Thyroid gland (tissue), 4 donors: ENCODE measurements around the gene INSIG2. TPM values are rescaled to one million over a fixed set of nuclear protein-coding genes. Genes with fewer than 3 reads are reported as not detected.
"Not testable (repeated sequence)": the region's sequence is repeated elsewhere in the genome, so short reads cannot be mapped to it uniquely, and the experiment has no call there.

Source experiments
- DNase-seq, 2 donors: peaks; one replicate each; pipeline ENCODE4 v3.0.0-alpha.2; 2019
- H3K27ac ChIP-seq, 3 donors: fragments of 200-600 bp; sonication (generic); 1 replicate in 2 of 3; 2 replicates in 1 of 3; pipeline ENCODE4 v1.5.1; 2016 to 2019; ENCODE audit warnings: mild to moderate bottlenecking in 1 of 3, moderate library complexity in 1 of 3
- H3K27me3 ChIP-seq: fragments of 200-600 bp; sonication (generic); one replicate; pipeline ENCODE4 v1.5.1; 2019
- H3K36me3 ChIP-seq, 2 donors: fragments of 200-600 bp; sonication (generic); one replicate each; pipeline ENCODE4 v1.5.1; 2016 to 2019
- H3K4me1 ChIP-seq, 2 donors: fragments of 200-600 bp; sonication (generic); one replicate each; pipeline ENCODE4 v1.5.1; 2017 to 2019
- H3K4me3 ChIP-seq, 3 donors: fragments of 200-600 bp; sonication (generic); replicated peaks in 1 of 3; 1 replicate in 2 of 3; 2 replicates in 1 of 3; pipeline ENCODE4 v1.5.1; 2016; ENCODE audit warnings: mild to moderate bottlenecking in 1 of 3
- H3K9me3 ChIP-seq: fragments of 200-600 bp; sonication (generic); one replicate; pipeline ENCODE4 v1.5.1; 2017
- CTCF ChIP-seq, 6 experiments: fragments of 200-600 bp in 3 of 6; fragments of 450-650 bp in 3 of 6; sonication (generic) in 3 of 6; IDR thresholded peaks; one replicate each; pipeline ENCODE4 v1.5.1; 2016 to 2019; ENCODE audit warnings: antibody characterized with exemption in 6 of 6, mild to moderate bottlenecking in 2 of 6, inconsistent platforms in 1 of 6, moderate library complexity in 1 of 6
- POLR2A ChIP-seq, 2 donors: fragments of 450-650 bp; IDR thresholded peaks; one replicate each; pipeline ENCODE4 v1.6.1; 2017; ENCODE audit warnings: antibody characterized with exemption in 2 of 2, mild to moderate bottlenecking in 2 of 2, moderate library complexity in 1 of 2
- WGBS, 2 donors: methylation state at CpG; one replicate each; pipeline ENCODE4 v1.1.5; 2017; 5-methylcytosine and 5-hydroxymethylcytosine counted together
- intact Hi-C: fragments of 100-400 bp; cut with DNase I; formaldehyde crosslinking; loops from one replicate; pipeline ENCODE4 v1.15.1; 2023
- total RNA-seq, 4 donors: library from RNA; depleted of rRNA; stranded (reverse); fragments of >200 nt; gene quantifications; one replicate each; pipeline ENCODE4 v1.2.3, GENCODE V29; 2016

INSIG2 gene
- total RNA-seq, 4 donors from 2014 or later: 14.3 to 22.8 (median 17.0) TPM

- no peak for TF ChIP-seq POLR2A (IDR thresholded peaks at IDR 0.05)
- no peak for TF ChIP-seq CTCF (IDR thresholded peaks at IDR 0.05)
- WGBS, 2 donors: 86 to 89% methylated on average over 2 of the region's 2 CpGs
- no peaks in the 10 kb centered on the region for H3K27me3 ChIP-seq
- intact Hi-C loops: no loop called here
- no peak overlapping the region for H3K4me3 ChIP-seq
- no peak overlapping the region for H3K27ac ChIP-seq
- H3K36me3 ChIP-seq: no peaks in the 10 kb centered on the region
- no peak for DNase-seq
- H3K9me3 ChIP-seq: no peaks in the 10 kb centered on the region
- H3K4me1 ChIP-seq: peaks cover 7 to 8% of the 10 kb centered on the region in 2 donors
These were observed 2.8 kb downstream of the INSIG2 start for GRCh38 chr2:118091140-118091478.

GRCh38 chr2:118091631-118092030, 3.4 kb downstream of the INSIG2 start:
- H3K4me1 ChIP-seq: peaks cover 7 to 8% of the 10 kb centered on the region in 2 donors
- intact Hi-C loops: no loop called here
- H3K27ac ChIP-seq: no peak overlapping the region
- 66 to 67% methylated on average over 1 of the region's 1 CpG for WGBS, 2 donors
- no peak for DNase-seq
- H3K4me3 ChIP-seq: no peak overlapping the region
- no peaks in the 10 kb centered on the region for H3K36me3 ChIP-seq
- TF ChIP-seq CTCF (IDR thresholded peaks at IDR 0.05) (no peak), POLR2A (IDR thresholded peaks at IDR 0.05) (no peak)
- H3K27me3 ChIP-seq: no peaks in the 10 kb centered on the region
- no peaks in the 10 kb centered on the region for H3K9me3 ChIP-seq

- H3K4me3 ChIP-seq, H3K36me3 ChIP-seq, H3K27ac ChIP-seq, intact Hi-C loops, H3K27me3 ChIP-seq, H3K4me1 ChIP-seq, H3K9me3 ChIP-seq, DNase-seq: not testable (repeated sequence)
These were observed 5.8 kb downstream of the INSIG2 start for GRCh38 chr2:118094102-118094501.

- no peak overlapping the region for H3K4me3 ChIP-seq
- H3K27me3 ChIP-seq: no peaks in the 10 kb centered on the region
- TF ChIP-seq CTCF (IDR thresholded peaks at IDR 0.05) (no peak), POLR2A (IDR thresholded peaks at IDR 0.05) (no peak)
- H3K4me1 ChIP-seq: peaks cover 2 to 5% of the 10 kb centered on the region in 2 donors
- 88 to 98% methylated on average over 2 of the region's 2 CpGs for WGBS, 2 donors
- H3K27ac ChIP-seq: no peak overlapping the region
- intact Hi-C loops: no loop called here
- H3K36me3 ChIP-seq: no peaks in the 10 kb centered on the region
- no peak for DNase-seq
- H3K9me3 ChIP-seq: no peaks in the 10 kb centered on the region
These were observed 6.2 kb downstream of the INSIG2 start for GRCh38 chr2:118094503-118094902.

- Histone ChIP-seq H3K27ac (no peak overlapping the region), H3K9me3 (no peaks in the 10 kb centered on the region), H3K4me3 (no peak overlapping the region), H3K4me1 (peaks cover 0 to under 1% of the 10 kb centered on the region in 2 donors), H3K36me3 (no peaks in the 10 kb centered on the region), H3K27me3 (no peaks in the 10 kb centered on the region)
- no peak for DNase-seq
- 88 to 89% methylated on average over 5 of the region's 5 CpGs for WGBS, 2 donors
- intact Hi-C loops: no loop called here
- TF ChIP-seq POLR2A (IDR thresholded peaks at IDR 0.05) (no peak), CTCF (IDR thresholded peaks at IDR 0.05) (no peak)
These were observed 7.3 kb downstream of the INSIG2 start for GRCh38 chr2:118095610-118096009.

- no peak for DNase-seq
- Histone ChIP-seq H3K27ac (no peak overlapping the region), H3K4me3 (no peak overlapping the region), H3K9me3 (no peaks in the 10 kb centered on the region), H3K27me3 (no peaks in the 10 kb centered on the region), H3K36me3 (no peaks in the 10 kb centered on the region), H3K4me1 (no peaks in the 10 kb centered on the region)
- no peak for TF ChIP-seq POLR2A (IDR thresholded peaks at IDR 0.05)
- no peak for TF ChIP-seq CTCF (IDR thresholded peaks at IDR 0.05)
- 85 to 91% methylated on average over 4 of the region's 4 CpGs for WGBS, 2 donors
- intact Hi-C loops: no loop called here
These were observed 9.4 kb downstream of the INSIG2 start for GRCh38 chr2:118097657-118098056.
